Measurements from ENCODE around the gene ATP5IF1. TPM values are rescaled to one million over a fixed set of nuclear protein-coding genes. Genes with fewer than 3 reads are reported as not detected.
A peak's percentile ranks its signal among the peaks of the same experiment; 100 is the strongest.

The ATP5IF1 gene
- total and polyA plus RNA-seq, 10 of the 15 experiments (the other 5 are each of a cell fraction or from before 2014, with no cell fraction given), result 253 to 1,210 (median 418) TPM

DNA sequence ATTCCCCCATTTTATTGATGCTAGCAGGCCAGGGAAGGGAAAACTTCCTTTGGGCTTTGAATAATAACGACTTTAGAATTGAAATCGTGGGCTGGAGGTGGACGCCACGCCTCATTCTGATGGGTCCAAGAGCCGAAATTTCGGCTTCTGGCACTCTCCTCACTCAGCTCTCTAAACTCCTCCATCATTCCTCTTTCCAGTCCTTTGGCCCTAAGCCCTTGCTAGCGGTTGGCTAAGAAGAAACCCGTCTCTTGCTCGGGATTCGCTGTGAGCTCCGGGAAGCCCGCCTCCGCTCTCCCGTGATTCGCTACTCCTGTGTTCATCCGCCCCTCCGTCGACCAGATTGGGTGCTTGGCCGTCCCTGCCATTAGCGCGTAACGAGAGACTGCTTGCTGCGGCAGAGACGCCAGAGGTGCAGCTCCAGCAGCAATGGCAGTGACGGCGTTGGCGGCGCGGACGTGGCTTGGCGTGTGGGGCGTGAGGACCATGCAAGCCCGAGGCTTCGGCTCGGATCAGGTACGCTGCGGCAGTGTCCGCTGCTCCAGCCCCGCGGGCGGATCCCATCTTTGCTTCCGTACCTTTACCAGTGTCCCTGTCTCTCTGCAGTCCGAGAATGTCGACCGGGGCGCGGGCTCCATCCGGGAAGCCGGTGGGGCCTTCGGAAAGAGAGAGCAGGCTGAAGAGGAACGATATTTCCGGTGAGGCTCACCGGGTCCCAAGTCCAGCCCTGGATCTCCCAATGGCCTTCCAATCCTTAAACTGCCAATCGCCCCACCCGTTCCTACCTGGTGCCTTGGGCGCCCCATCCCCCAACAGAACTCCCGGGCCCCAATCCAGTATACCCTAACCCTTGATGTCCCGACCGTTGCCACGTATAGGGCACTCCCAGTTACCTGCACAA is at the start of gene ATP5IF1 (continued):
- no peak for TF ChIP-seq FOXK2 (IDR thresholded peaks at IDR 0.05)
- TF ChIP-seq, protein P1, sequence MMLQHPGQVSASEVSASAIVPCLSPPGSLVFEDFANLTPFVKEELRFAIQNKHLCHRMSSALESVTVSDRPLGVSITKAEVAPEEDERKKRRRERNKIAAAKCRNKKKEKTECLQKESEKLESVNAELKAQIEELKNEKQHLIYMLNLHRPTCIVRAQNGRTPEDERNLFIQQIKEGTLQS (IDR thresholded peaks at IDR 0.05; ENCODE audit: borderline replicate concordance, extremely low read depth, low read depth, low read length), result no peak
- peak; percentile 23; the same call in 1 of the 2 replicates for TF ChIP-seq ESRRA (IDR thresholded peaks at IDR 0.05; ENCODE audit: low read length)
- peak; percentile 84 for TF ChIP-seq YY1 (IDR thresholded peaks at IDR 0.05; ENCODE audit: low read depth, low read length)
- TF ChIP-seq, protein P2, sequence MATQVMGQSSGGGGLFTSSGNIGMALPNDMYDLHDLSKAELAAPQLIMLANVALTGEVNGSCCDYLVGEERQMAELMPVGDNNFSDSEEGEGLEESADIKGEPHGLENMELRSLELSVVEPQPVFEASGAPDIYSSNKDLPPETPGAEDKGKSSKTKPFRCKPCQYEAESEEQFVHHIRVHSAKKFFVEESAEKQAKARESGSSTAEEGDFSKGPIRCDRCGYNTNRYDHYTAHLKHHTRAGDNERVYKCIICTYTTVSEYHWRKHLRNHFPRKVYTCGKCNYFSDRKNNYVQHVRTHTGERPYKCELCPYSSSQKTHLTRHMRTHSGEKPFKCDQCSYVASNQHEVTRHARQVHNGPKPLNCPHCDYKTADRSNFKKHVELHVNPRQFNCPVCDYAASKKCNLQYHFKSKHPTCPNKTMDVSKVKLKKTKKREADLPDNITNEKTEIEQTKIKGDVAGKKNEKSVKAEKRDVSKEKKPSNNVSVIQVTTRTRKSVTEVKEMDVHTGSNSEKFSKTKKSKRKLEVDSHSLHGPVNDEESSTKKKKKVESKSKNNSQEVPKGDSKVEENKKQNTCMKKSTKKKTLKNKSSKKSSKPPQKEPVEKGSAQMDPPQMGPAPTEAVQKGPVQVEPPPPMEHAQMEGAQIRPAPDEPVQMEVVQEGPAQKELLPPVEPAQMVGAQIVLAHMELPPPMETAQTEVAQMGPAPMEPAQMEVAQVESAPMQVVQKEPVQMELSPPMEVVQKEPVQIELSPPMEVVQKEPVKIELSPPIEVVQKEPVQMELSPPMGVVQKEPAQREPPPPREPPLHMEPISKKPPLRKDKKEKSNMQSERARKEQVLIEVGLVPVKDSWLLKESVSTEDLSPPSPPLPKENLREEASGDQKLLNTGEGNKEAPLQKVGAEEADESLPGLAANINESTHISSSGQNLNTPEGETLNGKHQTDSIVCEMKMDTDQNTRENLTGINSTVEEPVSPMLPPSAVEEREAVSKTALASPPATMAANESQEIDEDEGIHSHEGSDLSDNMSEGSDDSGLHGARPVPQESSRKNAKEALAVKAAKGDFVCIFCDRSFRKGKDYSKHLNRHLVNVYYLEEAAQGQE (IDR thresholded peaks at IDR 0.05; ENCODE audit: low read depth, low read length), result 0 out of 2 replicates have a peak, but pooled peaks have one; percentile 15
- TF ChIP-seq, protein P3, sequence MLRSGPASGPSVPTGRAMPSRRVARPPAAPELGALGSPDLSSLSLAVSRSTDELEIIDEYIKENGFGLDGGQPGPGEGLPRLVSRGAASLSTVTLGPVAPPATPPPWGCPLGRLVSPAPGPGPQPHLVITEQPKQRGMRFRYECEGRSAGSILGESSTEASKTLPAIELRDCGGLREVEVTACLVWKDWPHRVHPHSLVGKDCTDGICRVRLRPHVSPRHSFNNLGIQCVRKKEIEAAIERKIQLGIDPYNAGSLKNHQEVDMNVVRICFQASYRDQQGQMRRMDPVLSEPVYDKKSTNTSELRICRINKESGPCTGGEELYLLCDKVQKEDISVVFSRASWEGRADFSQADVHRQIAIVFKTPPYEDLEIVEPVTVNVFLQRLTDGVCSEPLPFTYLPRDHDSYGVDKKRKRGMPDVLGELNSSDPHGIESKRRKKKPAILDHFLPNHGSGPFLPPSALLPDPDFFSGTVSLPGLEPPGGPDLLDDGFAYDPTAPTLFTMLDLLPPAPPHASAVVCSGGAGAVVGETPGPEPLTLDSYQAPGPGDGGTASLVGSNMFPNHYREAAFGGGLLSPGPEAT (IDR thresholded peaks at IDR 0.05; ENCODE audit: low read depth), result peak; percentile 92
- TF ChIP-seq, protein P4, sequence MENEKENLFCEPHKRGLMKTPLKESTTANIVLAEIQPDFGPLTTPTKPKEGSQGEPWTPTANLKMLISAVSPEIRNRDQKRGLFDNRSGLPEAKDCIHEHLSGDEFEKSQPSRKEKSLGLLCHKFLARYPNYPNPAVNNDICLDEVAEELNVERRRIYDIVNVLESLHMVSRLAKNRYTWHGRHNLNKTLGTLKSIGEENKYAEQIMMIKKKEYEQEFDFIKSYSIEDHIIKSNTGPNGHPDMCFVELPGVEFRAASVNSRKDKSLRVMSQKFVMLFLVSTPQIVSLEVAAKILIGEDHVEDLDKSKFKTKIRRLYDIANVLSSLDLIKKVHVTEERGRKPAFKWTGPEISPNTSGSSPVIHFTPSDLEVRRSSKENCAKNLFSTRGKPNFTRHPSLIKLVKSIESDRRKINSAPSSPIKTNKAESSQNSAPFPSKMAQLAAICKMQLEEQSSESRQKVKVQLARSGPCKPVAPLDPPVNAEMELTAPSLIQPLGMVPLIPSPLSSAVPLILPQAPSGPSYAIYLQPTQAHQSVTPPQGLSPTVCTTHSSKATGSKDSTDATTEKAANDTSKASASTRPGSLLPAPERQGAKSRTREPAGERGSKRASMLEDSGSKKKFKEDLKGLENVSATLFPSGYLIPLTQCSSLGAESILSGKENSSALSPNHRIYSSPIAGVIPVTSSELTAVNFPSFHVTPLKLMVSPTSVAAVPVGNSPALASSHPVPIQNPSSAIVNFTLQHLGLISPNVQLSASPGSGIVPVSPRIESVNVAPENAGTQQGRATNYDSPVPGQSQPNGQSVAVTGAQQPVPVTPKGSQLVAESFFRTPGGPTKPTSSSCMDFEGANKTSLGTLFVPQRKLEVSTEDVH (IDR thresholded peaks at IDR 0.05; ENCODE audit: low read depth, partially characterized antibody), result no peak
- TF ChIP-seq, protein P5, sequence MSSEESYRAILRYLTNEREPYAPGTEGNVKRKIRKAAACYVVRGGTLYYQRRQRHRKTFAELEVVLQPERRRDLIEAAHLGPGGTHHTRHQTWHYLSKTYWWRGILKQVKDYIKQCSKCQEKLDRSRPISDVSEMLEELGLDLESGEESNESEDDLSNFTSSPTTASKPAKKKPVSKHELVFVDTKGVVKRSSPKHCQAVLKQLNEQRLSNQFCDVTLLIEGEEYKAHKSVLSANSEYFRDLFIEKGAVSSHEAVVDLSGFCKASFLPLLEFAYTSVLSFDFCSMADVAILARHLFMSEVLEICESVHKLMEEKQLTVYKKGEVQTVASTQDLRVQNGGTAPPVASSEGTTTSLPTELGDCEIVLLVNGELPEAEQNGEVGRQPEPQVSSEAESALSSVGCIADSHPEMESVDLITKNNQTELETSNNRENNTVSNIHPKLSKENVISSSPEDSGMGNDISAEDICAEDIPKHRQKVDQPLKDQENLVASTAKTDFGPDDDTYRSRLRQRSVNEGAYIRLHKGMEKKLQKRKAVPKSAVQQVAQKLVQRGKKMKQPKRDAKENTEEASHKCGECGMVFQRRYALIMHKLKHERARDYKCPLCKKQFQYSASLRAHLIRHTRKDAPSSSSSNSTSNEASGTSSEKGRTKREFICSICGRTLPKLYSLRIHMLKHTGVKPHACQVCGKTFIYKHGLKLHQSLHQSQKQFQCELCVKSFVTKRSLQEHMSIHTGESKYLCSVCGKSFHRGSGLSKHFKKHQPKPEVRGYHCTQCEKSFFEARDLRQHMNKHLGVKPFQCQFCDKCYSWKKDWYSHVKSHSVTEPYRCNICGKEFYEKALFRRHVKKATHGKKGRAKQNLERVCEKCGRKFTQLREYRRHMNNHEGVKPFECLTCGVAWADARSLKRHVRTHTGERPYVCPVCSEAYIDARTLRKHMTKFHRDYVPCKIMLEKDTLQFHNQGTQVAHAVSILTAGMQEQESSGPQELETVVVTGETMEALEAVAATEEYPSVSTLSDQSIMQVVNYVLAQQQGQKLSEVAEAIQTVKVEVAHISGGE (CRISPR knock-in tag; IDR thresholded peaks at IDR 0.05), result no peak
- peak; percentile 32 for TF ChIP-seq SMAD1 (IDR thresholded peaks at IDR 0.05; ENCODE audit: low read depth, partially characterized antibody)
- peak; percentile 73 for TF ChIP-seq CREM (IDR thresholded peaks at IDR 0.05; ENCODE audit: low read depth)
- TF ChIP-seq, protein P6, sequence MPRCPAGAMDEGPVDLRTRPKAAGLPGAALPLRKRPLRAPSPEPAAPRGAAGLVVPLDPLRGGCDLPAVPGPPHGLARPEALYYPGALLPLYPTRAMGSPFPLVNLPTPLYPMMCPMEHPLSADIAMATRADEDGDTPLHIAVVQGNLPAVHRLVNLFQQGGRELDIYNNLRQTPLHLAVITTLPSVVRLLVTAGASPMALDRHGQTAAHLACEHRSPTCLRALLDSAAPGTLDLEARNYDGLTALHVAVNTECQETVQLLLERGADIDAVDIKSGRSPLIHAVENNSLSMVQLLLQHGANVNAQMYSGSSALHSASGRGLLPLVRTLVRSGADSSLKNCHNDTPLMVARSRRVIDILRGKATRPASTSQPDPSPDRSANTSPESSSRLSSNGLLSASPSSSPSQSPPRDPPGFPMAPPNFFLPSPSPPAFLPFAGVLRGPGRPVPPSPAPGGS (IDR thresholded peaks at IDR 0.05; ENCODE audit: borderline replicate concordance, insufficient read depth, low read depth, low read length, poor library complexity, severe bottlenecking), result peak; percentile 43
- 0 out of 2 replicates have a peak, but pooled peaks have one; percentile 64 for TF ChIP-seq TCF3 (IDR thresholded peaks at IDR 0.05; ENCODE audit: borderline replicate concordance, insufficient read depth, low read depth, low read length)
